ENCODE results near the gene TRMT112.

- no peak for TF ChIP-seq MYC (IDR thresholded peaks at IDR 0.05; ENCODE audit: low read depth, low read length)
- TF ChIP-seq CTCF (IDR thresholded peaks at IDR 0.05; ENCODE audit: low read depth, low read length): no peak
These were observed 20.3 kb downstream of the TRMT112 start for GRCh38 chr11:64296830-64297698.

Data from NB4 (cell line).